Measurements from ENCODE around the gene ABCC3. TPM values are rescaled to one million over a fixed set of nuclear protein-coding genes. Genes with fewer than 3 reads are reported as not detected.
A peak's percentile ranks its signal among the peaks of the same experiment; 100 is the strongest.

The ABCC3 gene
- total RNA-seq, 6 experiments from 2014 or later, result 18.4 to 23.6 (median 21.3) TPM

DNA sequence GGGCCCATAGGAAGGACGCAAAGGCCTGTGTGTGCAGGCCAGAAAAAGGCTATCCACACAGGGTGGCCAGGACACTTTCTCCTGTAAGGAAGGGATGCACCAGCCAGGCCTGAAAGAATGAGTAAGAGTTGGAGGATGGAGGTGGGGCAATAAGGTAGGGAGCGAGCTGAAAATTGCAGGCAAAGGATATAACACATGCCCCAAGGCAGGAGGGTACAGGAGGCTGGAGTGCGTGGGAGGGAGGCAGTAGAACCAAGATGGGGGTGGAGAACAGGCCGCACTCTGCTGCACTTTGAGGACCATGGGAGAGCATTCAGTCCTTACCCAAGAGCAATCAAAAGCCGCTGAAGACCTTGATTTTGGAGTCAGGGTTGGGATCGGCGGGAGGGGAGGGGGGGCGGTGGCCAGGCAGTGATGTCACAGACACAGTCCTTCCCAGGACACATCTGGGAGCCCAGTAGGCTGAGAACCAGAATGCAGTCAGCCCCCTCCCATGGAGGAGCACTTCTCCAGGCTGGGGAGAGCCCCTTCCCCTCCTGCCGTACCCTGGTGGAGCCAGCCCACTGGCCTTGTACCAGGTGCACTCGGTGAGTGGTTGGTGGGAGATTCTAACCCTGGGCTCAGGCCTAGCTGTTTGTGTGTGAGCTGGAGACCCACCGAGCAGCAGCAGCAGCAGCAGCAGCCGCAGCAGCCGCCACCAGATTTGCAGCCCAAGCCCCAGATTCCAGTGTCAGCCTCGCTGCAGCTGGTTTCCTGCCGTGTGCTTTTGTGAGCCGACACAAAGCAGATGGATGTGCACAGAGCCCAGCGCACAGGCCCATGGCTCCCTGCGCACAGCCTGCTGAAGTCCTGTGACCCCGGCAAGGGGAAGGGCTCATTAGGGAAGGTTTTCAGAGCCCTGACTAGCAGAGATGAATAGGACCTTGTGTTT is 55.5 kb downstream of the ABCC3 start:
- Mint-ChIP-seq H3K27me3 (ENCODE audit: insufficient read depth) (peaks cover 3% of the 10 kb centered on the region), H3K36me3 (ENCODE audit: low read depth) (peaks cover 16% of the 10 kb centered on the region), H3K4me3 (no peak overlapping the region), H3K9me3 (no peaks in the 10 kb centered on the region), H3K4me1 (ENCODE audit: low read depth) (peaks cover 70% of the 10 kb centered on the region), H3K27ac (peak overlapping the region; percentile 32; the same call in 1 of the 2 replicates)
- TF ChIP-seq, protein P1, sequence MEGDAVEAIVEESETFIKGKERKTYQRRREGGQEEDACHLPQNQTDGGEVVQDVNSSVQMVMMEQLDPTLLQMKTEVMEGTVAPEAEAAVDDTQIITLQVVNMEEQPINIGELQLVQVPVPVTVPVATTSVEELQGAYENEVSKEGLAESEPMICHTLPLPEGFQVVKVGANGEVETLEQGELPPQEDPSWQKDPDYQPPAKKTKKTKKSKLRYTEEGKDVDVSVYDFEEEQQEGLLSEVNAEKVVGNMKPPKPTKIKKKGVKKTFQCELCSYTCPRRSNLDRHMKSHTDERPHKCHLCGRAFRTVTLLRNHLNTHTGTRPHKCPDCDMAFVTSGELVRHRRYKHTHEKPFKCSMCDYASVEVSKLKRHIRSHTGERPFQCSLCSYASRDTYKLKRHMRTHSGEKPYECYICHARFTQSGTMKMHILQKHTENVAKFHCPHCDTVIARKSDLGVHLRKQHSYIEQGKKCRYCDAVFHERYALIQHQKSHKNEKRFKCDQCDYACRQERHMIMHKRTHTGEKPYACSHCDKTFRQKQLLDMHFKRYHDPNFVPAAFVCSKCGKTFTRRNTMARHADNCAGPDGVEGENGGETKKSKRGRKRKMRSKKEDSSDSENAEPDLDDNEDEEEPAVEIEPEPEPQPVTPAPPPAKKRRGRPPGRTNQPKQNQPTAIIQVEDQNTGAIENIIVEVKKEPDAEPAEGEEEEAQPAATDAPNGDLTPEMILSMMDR (IDR thresholded peaks at IDR 0.05), result no peak
- DNase-seq, result no peak

- DNase-seq, result no peak
- Mint-ChIP-seq H3K4me1 (ENCODE audit: low read depth) (peaks cover 77% of the 10 kb centered on the region), H3K27me3 (ENCODE audit: insufficient read depth) (peaks cover 3% of the 10 kb centered on the region), H3K27ac (no peak overlapping the region), H3K9me3 (no peaks in the 10 kb centered on the region), H3K36me3 (ENCODE audit: low read depth) (peaks cover 19% of the 10 kb centered on the region), H3K4me3 (no peak overlapping the region)
- TF ChIP-seq, protein P1 (IDR thresholded peaks at IDR 0.05), result no peak
Observed at GRCh38 chr17:50690887-50691549, 56.3 kb downstream of the ABCC3 start.

GRCh38 chr17:50691550-50692447 is 57.1 kb downstream of the ABCC3 start:
- no peaks in the 10 kb centered on the region for H3K9me3 Mint-ChIP-seq
- peaks cover 25% of the 10 kb centered on the region for H3K36me3 Mint-ChIP-seq (ENCODE audit: low read depth)
- H3K27ac Mint-ChIP-seq, result no peak overlapping the region
- peaks cover 2% of the 10 kb centered on the region for H3K27me3 Mint-ChIP-seq (ENCODE audit: insufficient read depth)
- H3K4me3 Mint-ChIP-seq, result no peak overlapping the region
- peaks cover 70% of the 10 kb centered on the region for H3K4me1 Mint-ChIP-seq (ENCODE audit: low read depth)
- DNase-seq, result no peak
- TF ChIP-seq, protein P1 (IDR thresholded peaks at IDR 0.05), result no peak

DNA sequence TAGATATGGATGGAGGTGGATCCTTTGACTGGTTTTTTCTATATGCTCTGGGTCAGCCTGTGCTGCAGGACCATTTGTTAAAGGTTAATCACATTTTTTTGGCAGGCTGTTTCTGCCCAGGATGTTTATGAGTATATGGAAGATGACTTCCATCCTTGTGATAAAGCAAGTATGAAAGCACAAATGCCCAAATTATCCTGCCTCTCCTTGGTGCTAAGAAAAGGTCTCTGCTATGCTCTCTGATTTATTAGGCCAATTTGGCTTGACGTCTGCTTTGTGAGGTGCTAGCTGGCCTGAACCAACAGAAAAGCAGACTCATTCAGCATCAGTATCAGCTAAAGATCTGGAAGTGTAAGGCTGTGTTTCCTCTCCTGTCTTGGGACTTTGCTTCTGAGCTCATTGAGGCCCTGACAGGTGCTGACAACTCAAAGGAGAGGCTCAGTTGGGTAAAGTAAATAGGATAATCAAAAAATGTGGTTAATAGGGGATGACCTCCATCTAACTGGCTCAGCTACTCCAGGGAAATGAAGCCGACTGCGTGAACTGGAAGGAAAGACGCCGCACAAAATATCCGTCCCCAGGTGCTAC is 57.9 kb downstream of the ABCC3 start:
- DNase-seq, result no peak
- Mint-ChIP-seq H3K4me1 (ENCODE audit: low read depth) (peaks cover 68% of the 10 kb centered on the region), H3K36me3 (ENCODE audit: low read depth) (peaks cover 30% of the 10 kb centered on the region), H3K4me3 (peak overlapping the region; percentile 59; the same call in 1 of the 2 replicates), H3K27me3 (ENCODE audit: insufficient read depth) (peaks cover 2% of the 10 kb centered on the region), H3K27ac (peak overlapping the region; percentile 65), H3K9me3 (no peaks in the 10 kb centered on the region)
- TF ChIP-seq, protein P1 (IDR thresholded peaks at IDR 0.05), result no peak

All from HFFc6 (cell line).